ENCODE results near the gene TRMT1.

Gene TRMT1

GRCh38 chr19:13062317-13062716 lies 54.2 kb downstream of the TRMT1 start:
- DNase-seq (ENCODE audit: extremely low read depth, low read depth) = no peak
- no peak for TF ChIP-seq CTCF (IDR thresholded peaks at IDR 0.05; ENCODE audit: low read depth, low read length)

GRCh38 chr19:13060964-13061927 lies 55.3 kb downstream of the TRMT1 start:
- peak; percentile 96 for TF ChIP-seq CTCF (IDR thresholded peaks at IDR 0.05; ENCODE audit: low read depth, low read length)
- no peak for DNase-seq (ENCODE audit: extremely low read depth, low read depth)

- no peak for DNase-seq (ENCODE audit: extremely low read depth, low read depth)
- no peak for TF ChIP-seq CTCF (IDR thresholded peaks at IDR 0.05; ENCODE audit: low read depth, low read length)
Measured at GRCh38 chr19:13060233-13060963, 56.1 kb downstream of the TRMT1 start.

- TF ChIP-seq CTCF (IDR thresholded peaks at IDR 0.05; ENCODE audit: low read depth, low read length) = peak; percentile 8
- no peak for DNase-seq (ENCODE audit: extremely low read depth, low read depth)
Measured at GRCh38 chr19:13058951-13059660, 57.4 kb downstream of the TRMT1 start.

- no peak for TF ChIP-seq CTCF (IDR thresholded peaks at IDR 0.05; ENCODE audit: low read depth, low read length)
- DNase-seq (ENCODE audit: extremely low read depth, low read depth) = no peak
Measured at GRCh38 chr19:13057744-13058143, 58.8 kb downstream of the TRMT1 start.

- no peak for DNase-seq (ENCODE audit: extremely low read depth, low read depth)
- no peak for TF ChIP-seq CTCF (IDR thresholded peaks at IDR 0.05; ENCODE audit: low read depth, low read length)
Measured at GRCh38 chr19:13057147-13057572, 59.4 kb downstream of the TRMT1 start.
